K562 (cell line): ENCODE results near the gene CASP2. TPM values are rescaled to one million over a fixed set of nuclear protein-coding genes. Genes with fewer than 3 reads are reported as not detected.

Source experiments
- ATAC-seq: fragments of 200-7000 bp; cut with Tn5 transposase; 3 replicates; pipeline ENCODE4 v1.9.1; 2020; ENCODE audit warnings: moderate library complexity
- BruUV-seq: library from RNA; stranded (reverse); fragments of 400-500 nt; replicated peaks from 2 replicates; lab custom pipeline; 2021; lab: Mats Ljungman, UMichigan
- CTCF ChIA-PET: fragments of 300-600 bp; formaldehyde crosslinking; extraction: SDS; loops from one replicate; lab custom pipeline; 2021; ENCODE audit warnings: low intra/inter-chr PET ratio; lab: Yijun Ruan, JAX
- POLR2A ChIA-PET: fragments of 300-600, 350-650 bp; sonication (Branson Sonifier 250); formaldehyde crosslinking; extraction: SDS; loops from one replicate; lab custom pipeline; 2021; ENCODE audit warnings: antibody characterized with exemption, inconsistent platforms; lab: Yijun Ruan, JAX
- DNase-seq, 4 experiments: peaks; one replicate each; pipeline versions ENCODE4 v3.0.0 to v3.0.0-alpha.2; 2011 to 2018; ENCODE audit warnings: low spot score in 3 of 4, mixed read lengths in 3 of 4; ENCODE audit errors: extremely low read depth in 1 of 4
- FAIRE-seq: peaks from 2 replicates; lab custom pipeline; 2011; peaks lifted over from hg19 to GRCh38; lab: Jason Lieb, UNC
- H2AFZ ChIP-seq: 2 replicates; pipeline ENCODE4 v1.6.0; 2011; ENCODE audit warnings: low read depth, low read length, control low read depth, inconsistent platforms
- H3K27ac ChIP-seq: fragments of 200-600 bp; 3 replicates; pipeline ENCODE4 v1.8.0; 2011; ENCODE audit warnings: low read depth, mild to moderate bottlenecking, control low read depth, inconsistent platforms, low read length, moderate library complexity, mixed read lengths; ENCODE audit errors: extremely low read depth
- H3K27me3 ChIP-seq, 2 experiments: fragments of 300-600 bp in 1 of 2; 2 replicates in 1 of 2; 3 replicates in 1 of 2; pipeline versions ENCODE4 v1.6.0 to v1.8.0; 2011; ENCODE audit warnings: inconsistent platforms in 2 of 2, low read length in 2 of 2, mild to moderate bottlenecking in 1 of 2, mixed read lengths in 1 of 2, moderate library complexity in 1 of 2; ENCODE audit not compliant: control insufficient read depth in 2 of 2, insufficient read depth in 2 of 2
- H3K36me3 ChIP-seq: fragments of 300-600 bp; 3 replicates; pipeline ENCODE4 v1.8.0; 2011; ENCODE audit warnings: mild to moderate bottlenecking, low read length, inconsistent platforms; ENCODE audit not compliant: control insufficient read depth, insufficient read depth
- H3K4me1 ChIP-seq, 2 experiments: fragments of 200-600 bp in 1 of 2; replicated peaks in 1 of 2; 2 replicates in 1 of 2; 3 replicates in 1 of 2; pipeline versions ENCODE4 v1.5.1 to v1.8.0; 2011; ENCODE audit warnings: inconsistent platforms in 2 of 2, low read length in 2 of 2, mild to moderate bottlenecking in 1 of 2, mixed read lengths in 1 of 2, moderate library complexity in 1 of 2; ENCODE audit not compliant: control insufficient read depth in 2 of 2, insufficient read depth in 2 of 2
- H3K4me2 ChIP-seq: 2 replicates; pipeline ENCODE4 v1.6.1; 2011; ENCODE audit warnings: low read length, control low read depth, inconsistent platforms, mixed read lengths; ENCODE audit not compliant: insufficient read depth
- H3K4me3 ChIP-seq: fragments of 200-600 bp; sonication (generic), shearing (Covaris generic); 2 replicates; pipeline ENCODE4 v1.5.1; 2016; ENCODE audit warnings: control low read depth, inconsistent platforms
- H3K79me2 ChIP-seq: fragments of 200-600 bp; 3 replicates; pipeline ENCODE4 v1.8.0; 2011; ENCODE audit warnings: low read length, inconsistent platforms; ENCODE audit not compliant: control insufficient read depth, insufficient read depth
- H3K9ac ChIP-seq, 2 experiments: 2 replicates each; pipeline versions ENCODE4 v1.6.0 to v1.6.1; 2011; ENCODE audit warnings: low read depth in 2 of 2, low read length in 2 of 2, control low read depth in 1 of 2, inconsistent platforms in 1 of 2, mild to moderate bottlenecking in 1 of 2, mixed read lengths in 1 of 2; ENCODE audit not compliant: insufficient read depth in 1 of 2
- H3K9me1 ChIP-seq: one replicate; pipeline ENCODE4 v1.6.0; 2011; ENCODE audit warnings: inconsistent platforms, mild to moderate bottlenecking, low read length, moderate library complexity; ENCODE audit not compliant: control insufficient read depth, insufficient read depth
- H3K9me3 ChIP-seq: replicated peaks from 2 replicates; pipeline ENCODE4 v1.5.1; 2011; ENCODE audit warnings: low read depth, low read length, inconsistent platforms; ENCODE audit not compliant: control insufficient read depth, insufficient read depth
- H4K20me1 ChIP-seq: replicated peaks from 2 replicates; pipeline ENCODE4 v1.6.1; 2011; ENCODE audit warnings: low read length, inconsistent platforms, mixed read lengths; ENCODE audit not compliant: control insufficient read depth, insufficient read depth
- ARID1B ChIP-seq: fragments of 450-650 bp; IDR thresholded peaks from 2 replicates; pipeline ENCODE4 v1.6.1; 2016; ENCODE audit warnings: antibody characterized with exemption, mild to moderate bottlenecking, inconsistent platforms
- CBX3 ChIP-seq, 2 experiments: IDR thresholded peaks; 1 replicate in 1 of 2; 2 replicates in 1 of 2; pipeline ENCODE4 v1.6.1; 2012; ENCODE audit warnings: inconsistent platforms in 2 of 2, low read length in 2 of 2, borderline replicate concordance in 1 of 2, control low read depth in 1 of 2
- EP400 ChIP-seq: fragments of 450-650 bp; IDR thresholded peaks from 2 replicates; pipeline ENCODE4 v1.6.1; 2017; ENCODE audit warnings: antibody characterized with exemption, mild to moderate bottlenecking, moderate library complexity
- FOS ChIP-seq: IDR thresholded peaks from 3 replicates; pipeline ENCODE4 v1.6.1; 2011; ENCODE audit not compliant: insufficient read length; ENCODE audit errors: extremely low read depth
- POLR2A ChIP-seq: fragments of 450-650 bp; conservative IDR thresholded peaks from 2 replicates; pipeline ENCODE4 v1.6.1; 2016
- RCOR1 ChIP-seq, 2 experiments: IDR thresholded peaks; 2 replicates each; pipeline ENCODE4 v1.6.1; 2012; ENCODE audit warnings: low read depth in 2 of 2, low read length in 2 of 2, borderline replicate concordance in 1 of 2, improper control_type of control experiment in 1 of 2
- SMARCA4 ChIP-seq: fragments of 450-650 bp; IDR thresholded peaks from 2 replicates; pipeline ENCODE4 v1.6.1; 2016
- SRF ChIP-seq, 2 experiments: fragments of 250-450, 450-650 bp in 1 of 2; sonication (Bioruptor Pico) in 1 of 2; sonication (generic) in 1 of 2; formaldehyde crosslinking; IDR thresholded peaks; 2 replicates each; pipeline versions ENCODE4 v1.5.0 to v1.5.1; 2020 to 2022; ENCODE audit warnings: mild to moderate bottlenecking in 1 of 2, missing genetic modification reagents in 1 of 2
- TEAD4 ChIP-seq, 2 experiments: sonication (generic) in 1 of 2; formaldehyde crosslinking in 1 of 2; IDR thresholded peaks; 2 replicates each; pipeline versions ENCODE4 v1.6.1 to v1.8.0; 2012 to 2022; ENCODE audit warnings: borderline replicate concordance in 1 of 2, inconsistent platforms in 1 of 2, low read length in 1 of 2, mild to moderate bottlenecking in 1 of 2, missing genetic modification reagents in 1 of 2
- ZBTB33 ChIP-seq: sonication (generic); formaldehyde crosslinking; IDR thresholded peaks from 2 replicates; pipeline ENCODE4 v1.8.1; 2023; ENCODE audit warnings: mild to moderate bottlenecking, missing genetic modification reagents
- ZNF586 ChIP-seq: fragments of 450-650 bp; formaldehyde crosslinking; conservative IDR thresholded peaks from 2 replicates; pipeline ENCODE4 v1.4.0; 2020; ENCODE audit warnings: mild to moderate bottlenecking, moderate library complexity
- WGBS: fragments of 100-300 bp; shearing (Covaris generic); methylation state at CpG from one replicate; pipeline ENCODE4 v1.1.6; 2016; ENCODE audit warnings: low coverage, mixed read lengths; ENCODE audit not compliant: insufficient coverage; ENCODE audit errors: missing lambda C conversion rate; 5-methylcytosine and 5-hydroxymethylcytosine counted together
- in situ Hi-C: fragments of 300-500 bp; cut with MboI; formaldehyde crosslinking; loops from 4 replicates; pipeline ENCODE4 v1.15.0; 2018; ENCODE audit warnings: inconsistent platforms, mixed read lengths
- intact Hi-C: fragments of 100-400 bp; cut with micrococcal nuclease; formaldehyde crosslinking; loops from 2 replicates; pipeline ENCODE4 v1.14.2; 2022
- polyA plus RNA-seq, 8 experiments: library from polyadenylated mRNA; depleted of rRNA in 4 of 8; stranded (reverse) in 5 of 8; unstranded in 3 of 8; fragments of >200 nt; fragmentation: Nextera tagmentation in 2 of 8; fragmentation: Illumina TruSeq in 1 of 8; extraction: Ambion mirVana in 2 of 8; extraction: Trizol in 1 of 8; gene quantifications; 2 replicates each; pipeline versions ENCODE4 v1.2.1 to v1.2.3, GENCODE V29; 2011 to 2014; ENCODE audit warnings: inconsistent platforms in 1 of 8, missing spikeins in 1 of 8
- total RNA-seq, 7 experiments: library from RNA; depleted of rRNA in 6 of 7; stranded (reverse); fragments of >200 nt in 6 of 7; fragmentation: Illumina TruSeq in 2 of 7; extraction: Trizol in 2 of 7; gene quantifications; 2 replicates each; pipeline versions ENCODE4 v1.2.1 to v1.2.3, GENCODE V29; 2011 to 2021; ENCODE audit warnings: low replicate concordance in 1 of 7
- TF ChIP-seq, protein P1 (sequence below): fragments of 200-800 bp; sonication (Bioruptor generic); IDR thresholded peaks from 2 replicates; pipeline ENCODE4 v1.6.1; 2017; ENCODE audit warnings: missing genetic modification characterization, missing compliant biosample characterization

CASP2 gene
- total and polyA plus RNA-seq, 9 of the 15 experiments (the other 6 are each of a cell fraction or from before 2014, with no cell fraction given): 18.8 to 64.9 (median 24.1) TPM

DNA sequence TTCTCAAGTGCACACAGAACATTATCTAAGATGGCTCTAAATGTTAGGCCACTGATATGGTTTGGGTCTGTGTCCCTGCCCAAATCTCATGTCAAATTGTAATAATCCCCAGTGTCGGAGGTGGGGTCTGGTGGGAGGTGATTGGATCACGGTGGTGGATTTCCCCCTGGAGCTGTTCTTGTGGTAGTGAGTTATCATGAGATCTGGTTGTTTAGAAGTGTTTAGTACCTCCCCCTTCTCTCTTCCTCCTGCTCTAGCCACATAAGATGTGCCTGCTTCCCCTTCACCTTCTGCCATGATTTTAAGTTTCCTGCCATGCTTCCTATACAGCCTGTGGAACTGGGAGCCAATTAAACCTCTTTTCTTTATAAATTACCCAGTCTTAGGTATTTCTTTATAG is 36.1 kb upstream of the CASP2 start:
- no peak overlapping the region for H3K27ac ChIP-seq
- H2AFZ ChIP-seq: 0 out of 2 replicates have a peak overlapping the region, but pooled peaks have one; percentile 3
- 24% methylated on average over 2 of the region's 2 CpGs for whole genome bisulfite sequencing
- H4K20me1 ChIP-seq: no peaks in the 10 kb centered on the region
- no peak overlapping the region for H3K9ac ChIP-seq
- no peak for TF ChIP-seq FOS
- 0 out of 3 replicates have a peak, but pooled peaks of 1 of the 2 experiments have one; percentile 14 for TF ChIP-seq CBX3 (IDR thresholded peaks at IDR 0.05; ENCODE audit: borderline replicate concordance in 1 of 2, low read length in 2 of 2)
- BruUV-seq: no TSS peak
- no peaks in the 10 kb centered on the region for H3K27me3 ChIP-seq
- H3K36me3 ChIP-seq: no peaks in the 10 kb centered on the region
- intact Hi-C loops (no loop called here), in situ Hi-C loops (no loop called here)
- CTCF ChIA-PET: no interaction called here
- no peaks in the 10 kb centered on the region for H3K79me2 ChIP-seq
- H3K4me3 ChIP-seq: no peak overlapping the region
- no peak overlapping the region for H3K4me2 ChIP-seq
- no peaks in the 10 kb centered on the region for H3K9me1 ChIP-seq
- FAIRE-seq (no peak), ATAC-seq (no peak), DNase-seq (no peak)
- H3K4me1 ChIP-seq: peaks cover 5 to 15% of the 10 kb centered on the region in 2 experiments; a peak in 4 of 5 replicates
- POLR2A ChIA-PET: no interaction called here
- H3K9me3 ChIP-seq: peaks cover 12% of the 10 kb centered on the region; the same call in 1 of the 2 replicates

GRCh38 chr7:143255564-143255963 is 32.6 kb upstream of the CASP2 start:
- Histone ChIP-seq H3K4me2 (no peak overlapping the region), H3K36me3 (no peaks in the 10 kb centered on the region), H3K27ac (no peak overlapping the region), H3K79me2 (no peaks in the 10 kb centered on the region), H4K20me1 (no peaks in the 10 kb centered on the region), H3K9ac (no peak overlapping the region), H3K9me1 (no peaks in the 10 kb centered on the region), H3K27me3 (no peaks in the 10 kb centered on the region), H3K4me1 (peaks cover 5 to 43% of the 10 kb centered on the region in 2 experiments; a peak in 4 of 5 replicates), H3K4me3 (no peak overlapping the region), H3K9me3 (0 out of 2 replicates have a peak, but pooled peaks cover 1% of the 10 kb centered on the region), H2AFZ (no peak overlapping the region)
- no peak for FAIRE-seq
- ATAC-seq: no peak
- peak in 1 of 4 experiments; percentile 37 for DNase-seq
- intact Hi-C loops: no loop called here
- WGBS: 23% methylated on average over 3 of the region's 3 CpGs
- in situ Hi-C loops: no loop called here
- ChIA-PET POLR2A (interaction anchor here (0.6 to 1.7 kb wide), 3 partner anchors 9 to 200 kb away, joined by 3 to 8 read pairs (median 4); no protein-coding TSS in a partner anchor), CTCF (no interaction called here)
- no TSS peak for BruUV-seq
- TF ChIP-seq SRF (CRISPR knock-in tag; IDR thresholded peaks at IDR 0.05) (peak in 1 of 2 experiments; percentile 73; a peak in 1 of 4 replicates), EP400 (no peak), RCOR1 (IDR thresholded peaks at IDR 0.05; ENCODE audit: borderline replicate concordance in 1 of 2, low read depth in 2 of 2, low read length in 2 of 2) (peak in 1 of 2 experiments; percentile 81; a peak in 2 of 4 replicates), TEAD4 (IDR thresholded peaks at IDR 0.05; ENCODE audit: low read length) (peak; percentile 72), TEAD4 (CRISPR knock-in tag; IDR thresholded peaks at IDR 0.05; ENCODE audit: borderline replicate concordance) (no peak), POLR2A (no peak), ARID1B (peak; percentile 60), ZBTB33 (CRISPR knock-in tag) (no peak), ZNF586 (no peak), SMARCA4 (peak; percentile 52; the same call in 1 of the 2 replicates)
- TF ChIP-seq, protein P1, sequence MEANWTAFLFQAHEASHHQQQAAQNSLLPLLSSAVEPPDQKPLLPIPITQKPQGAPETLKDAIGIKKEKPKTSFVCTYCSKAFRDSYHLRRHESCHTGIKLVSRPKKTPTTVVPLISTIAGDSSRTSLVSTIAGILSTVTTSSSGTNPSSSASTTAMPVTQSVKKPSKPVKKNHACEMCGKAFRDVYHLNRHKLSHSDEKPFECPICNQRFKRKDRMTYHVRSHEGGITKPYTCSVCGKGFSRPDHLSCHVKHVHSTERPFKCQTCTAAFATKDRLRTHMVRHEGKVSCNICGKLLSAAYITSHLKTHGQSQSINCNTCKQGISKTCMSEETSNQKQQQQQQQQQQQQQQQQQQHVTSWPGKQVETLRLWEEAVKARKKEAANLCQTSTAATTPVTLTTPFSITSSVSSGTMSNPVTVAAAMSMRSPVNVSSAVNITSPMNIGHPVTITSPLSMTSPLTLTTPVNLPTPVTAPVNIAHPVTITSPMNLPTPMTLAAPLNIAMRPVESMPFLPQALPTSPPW (CRISPR knock-in tag): 0 out of 2 replicates have a peak, but pooled peaks have one; percentile 19
